8988T (cell line): ENCODE data around the gene EFCAB8.
A peak's percentile ranks its signal among the peaks of the same experiment; 100 is the strongest.
"Not testable (repeated sequence)": the region's sequence is repeated elsewhere in the genome, so short reads cannot be mapped to it uniquely, and the experiment has no call there.

Source experiments
- DNase-seq: peaks from one replicate; pipeline ENCODE4 v3.0.0; 2011

The EFCAB8 gene

DNA sequence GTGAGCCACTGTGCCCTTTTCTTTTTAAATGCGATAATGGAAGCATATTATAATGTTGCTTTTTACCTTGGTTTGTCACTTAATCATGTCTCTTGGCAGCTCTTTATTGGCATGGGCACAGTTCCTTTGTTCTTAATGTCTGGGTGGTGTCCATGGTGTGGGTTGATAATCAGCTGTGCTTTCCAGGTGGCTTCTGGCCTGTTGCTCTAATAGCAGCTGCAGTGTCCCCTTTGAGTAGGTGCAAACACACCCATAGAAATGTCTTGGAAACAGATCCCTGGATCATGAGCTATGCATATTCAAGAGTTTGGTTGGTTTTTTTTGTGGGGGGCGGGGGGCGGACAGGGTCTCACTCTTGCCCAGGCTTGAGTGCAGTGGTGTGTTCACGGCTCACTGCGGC, 29.9 kb downstream of the EFCAB8 start:
- DNase-seq = no peak

DNA sequence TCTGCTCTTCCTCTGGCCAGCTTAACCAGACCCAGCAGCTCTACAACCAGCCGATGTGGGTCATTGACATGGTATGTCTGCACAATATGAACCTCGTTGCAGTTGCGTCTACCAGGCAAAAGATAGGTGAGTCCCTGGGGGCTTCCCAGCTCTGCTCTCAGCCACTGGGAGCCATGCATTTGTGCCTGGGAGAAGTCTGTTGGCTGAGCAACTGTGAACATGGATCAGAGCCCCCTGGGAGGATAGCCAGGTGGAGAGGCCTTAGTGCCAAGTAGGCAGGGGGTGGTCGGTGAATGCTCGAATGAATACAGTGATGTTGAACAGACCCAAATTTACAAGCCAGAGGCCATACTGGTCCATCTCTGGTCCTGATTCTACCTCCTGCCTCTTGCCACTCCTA, 30.6 kb downstream of the EFCAB8 start:
- DNase-seq = no peak

DNA sequence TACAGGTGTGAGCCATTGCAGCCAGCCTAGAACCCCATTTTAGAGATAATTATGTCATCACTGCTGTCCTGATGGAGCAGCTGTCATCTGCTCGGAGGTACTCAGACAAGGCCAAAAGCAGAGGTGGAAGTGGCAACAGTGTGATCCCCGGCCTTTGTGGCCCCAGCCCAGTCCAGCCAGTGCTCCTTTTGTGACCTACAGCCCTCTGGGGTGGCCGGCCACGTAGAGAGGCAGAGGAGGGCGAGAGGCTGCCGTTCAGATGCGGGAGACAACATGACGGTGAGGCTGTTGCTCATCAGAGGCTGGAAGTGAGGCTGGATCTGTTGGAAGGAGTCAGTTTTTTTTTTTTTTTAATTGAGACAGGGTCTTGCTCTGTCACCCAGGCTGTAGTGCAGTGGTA, 32.8 kb downstream of the EFCAB8 start:
- no peak for DNase-seq

DNA sequence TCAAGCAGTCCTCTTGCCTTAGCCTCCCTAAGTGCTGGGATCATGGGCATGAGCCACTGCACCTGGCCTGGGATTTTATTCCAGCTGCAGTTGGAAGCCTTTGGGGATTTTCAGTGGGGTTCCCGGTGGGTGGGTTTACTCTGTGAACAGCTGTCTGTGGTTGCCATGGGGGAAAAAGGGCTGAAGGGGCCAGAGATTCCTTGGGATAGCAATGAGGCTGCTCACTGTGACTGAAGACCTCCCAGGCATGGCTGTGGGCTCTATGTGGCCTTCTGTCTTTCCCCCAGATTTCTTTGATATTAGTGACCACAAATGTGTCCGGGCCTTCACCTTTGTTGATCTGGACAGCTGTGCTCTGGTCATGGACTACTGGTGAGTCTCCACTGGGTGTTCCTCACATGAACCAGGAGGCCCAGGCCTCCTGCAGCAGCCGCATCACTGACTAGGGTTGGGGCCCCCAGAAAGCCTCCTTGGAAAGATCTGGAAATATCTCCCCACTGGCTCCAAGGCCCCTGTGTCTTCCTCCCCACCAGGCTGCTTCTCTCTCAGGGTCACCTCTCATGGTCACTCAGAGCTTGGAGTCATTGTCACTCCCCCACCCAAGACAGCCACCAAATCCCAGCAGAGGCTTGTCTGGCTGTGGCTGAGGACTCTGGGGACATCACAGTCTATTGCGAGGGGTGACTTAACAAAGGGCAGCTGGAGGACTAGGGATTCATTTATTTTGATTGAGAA, 33.4 kb downstream of the EFCAB8 start:
- DNase-seq = no peak

DNA sequence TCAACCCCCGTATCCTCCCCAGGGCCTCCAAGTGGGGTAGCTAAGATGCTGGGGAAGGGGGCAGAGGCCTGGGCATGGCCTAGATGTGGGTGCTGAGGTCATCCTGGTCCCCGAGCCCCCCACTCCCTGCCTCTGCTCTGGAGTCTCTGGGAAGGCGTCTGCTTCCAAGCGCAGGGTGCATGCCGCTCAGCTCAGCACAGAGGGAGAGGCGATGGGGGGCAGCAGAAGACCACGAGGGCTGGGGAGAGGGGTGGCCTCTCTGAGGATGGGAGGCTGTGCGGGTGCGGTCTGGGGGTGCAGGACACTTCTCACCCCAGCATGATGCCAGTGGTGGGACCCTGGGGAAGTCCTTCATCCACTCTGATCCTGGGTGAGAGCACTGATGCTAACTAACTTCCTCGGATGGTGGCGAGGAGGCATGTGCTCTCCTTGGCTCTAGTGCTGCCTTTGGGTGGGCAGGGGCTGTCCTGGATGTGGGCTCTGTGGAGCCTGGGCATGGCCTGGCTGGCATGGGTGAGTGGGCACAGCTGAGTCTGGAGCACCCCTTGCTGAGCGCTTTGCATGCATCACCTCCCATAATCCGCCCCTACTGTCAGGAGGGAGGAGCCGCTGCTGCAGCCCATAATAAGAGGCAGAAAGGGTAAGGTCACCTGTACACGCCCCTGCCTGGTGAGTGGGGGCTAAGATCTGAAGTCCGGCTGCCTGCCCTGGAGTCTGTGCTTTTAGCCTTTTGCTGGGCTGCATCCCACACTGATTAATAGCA, 34.7 kb downstream of the EFCAB8 start:
- no peak for DNase-seq

DNA sequence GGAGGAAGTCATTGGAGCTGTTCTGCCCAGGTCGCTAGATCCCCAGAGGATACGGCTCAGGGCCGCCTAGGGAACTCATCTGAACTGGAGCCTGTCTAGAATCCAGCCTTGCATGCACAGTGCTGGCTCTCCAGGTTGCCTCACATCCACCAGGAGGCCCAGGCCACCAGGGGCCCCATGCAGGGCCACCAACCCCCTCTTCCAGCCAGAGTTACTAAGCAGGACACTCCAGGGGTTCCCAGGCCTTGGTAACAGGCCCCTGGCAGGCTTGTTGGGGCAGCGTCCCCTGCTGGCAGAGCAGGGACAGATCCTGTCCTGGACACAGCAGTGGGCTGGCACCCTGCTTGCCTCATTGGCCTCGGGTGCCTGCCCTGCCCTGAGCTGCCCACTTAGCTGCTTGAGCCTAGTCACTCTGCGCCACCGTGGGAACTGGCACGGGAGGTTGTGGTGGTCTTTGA, 35.3 kb downstream of the EFCAB8 start:
- DNase-seq = peak; percentile 76

DNA sequence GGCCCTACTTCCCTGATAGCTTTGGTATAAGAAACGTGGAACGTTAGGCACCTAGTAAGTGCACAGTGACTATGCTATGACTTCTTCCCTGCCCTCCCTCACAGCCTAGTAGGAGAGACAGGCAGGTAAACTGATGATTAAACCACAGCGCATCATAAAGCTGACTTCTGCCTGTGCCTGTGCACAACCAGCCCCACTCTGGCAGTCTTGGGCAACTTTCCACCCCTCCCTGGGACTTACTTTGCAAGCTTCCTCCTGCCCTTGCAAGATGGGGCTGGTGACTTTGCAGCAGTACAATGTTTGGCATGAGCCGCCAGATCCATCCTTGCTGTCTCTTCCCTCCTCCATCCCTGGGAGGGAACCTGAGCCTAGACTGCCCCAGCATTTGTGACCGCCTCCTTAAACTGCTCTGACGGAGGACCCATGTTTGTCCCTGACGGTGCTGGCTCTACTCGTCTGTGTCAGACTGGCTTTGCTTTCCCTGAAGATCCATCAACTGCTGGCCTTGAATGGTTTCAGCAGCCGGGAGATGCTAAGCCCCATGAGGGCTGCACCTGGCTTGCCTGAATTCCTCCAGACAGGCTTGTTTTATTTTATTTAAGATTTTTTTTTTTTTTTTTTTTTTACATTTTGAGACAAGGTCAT, 36.1 kb downstream of the EFCAB8 start:
- DNase-seq = no peak

DNA sequence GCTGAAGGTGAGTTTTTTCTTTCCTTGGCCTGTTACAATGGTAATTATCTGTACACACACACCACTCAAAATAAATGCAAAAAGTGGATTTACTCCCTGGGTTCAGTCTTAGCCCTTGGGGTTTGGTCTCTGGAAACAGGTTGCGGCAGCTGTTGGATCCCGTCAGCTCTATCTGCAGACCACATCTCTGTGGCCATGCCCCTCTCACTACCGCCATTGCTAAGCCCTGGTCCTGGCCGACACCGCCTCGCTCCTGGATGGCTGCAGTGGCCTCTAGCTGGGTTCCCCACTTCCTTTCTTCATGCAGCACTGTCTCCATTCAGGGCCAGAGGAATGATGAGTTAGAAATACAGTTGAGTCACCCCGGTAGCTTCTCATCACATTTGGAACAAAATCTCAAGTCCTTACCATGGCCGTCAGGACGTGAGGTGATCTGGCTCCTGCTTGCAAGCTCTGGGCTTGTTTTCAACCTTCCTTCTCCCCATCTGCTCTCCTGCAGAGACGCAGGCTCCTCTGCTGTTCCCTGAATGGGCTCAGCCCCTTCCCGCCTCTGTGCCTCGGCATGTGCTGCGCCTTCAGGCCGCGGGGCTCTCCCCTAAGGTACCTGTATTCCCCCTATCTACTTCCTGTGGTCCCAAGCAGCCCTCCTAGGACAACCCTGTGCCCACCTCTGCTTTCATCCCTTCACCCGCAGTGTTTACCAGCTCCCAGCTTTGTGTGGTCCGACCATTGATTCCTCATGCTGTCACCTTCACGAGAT, 38.0 kb downstream of the EFCAB8 start:
- no peak for DNase-seq

DNA sequence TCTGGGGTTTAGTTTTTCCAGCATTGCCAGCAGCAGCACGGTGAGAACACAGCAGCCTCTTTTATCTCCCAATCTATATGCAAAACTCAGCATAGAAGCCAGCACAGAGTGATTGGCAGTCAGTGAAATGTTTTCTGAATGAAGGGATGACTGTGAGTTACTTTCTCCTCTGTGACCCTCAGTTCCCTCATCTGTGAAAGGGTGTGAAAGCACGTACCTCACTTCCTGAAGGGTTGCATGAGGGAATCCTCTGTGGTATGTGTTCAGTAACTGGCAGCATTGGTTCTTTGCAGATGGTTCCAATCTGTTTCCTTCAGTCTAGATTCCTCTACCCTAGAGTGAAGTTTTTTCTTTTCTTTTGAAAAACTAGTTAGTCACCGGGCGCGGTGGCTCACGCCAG, 40.0 kb downstream of the EFCAB8 start:
- DNase-seq = no peak

DNA sequence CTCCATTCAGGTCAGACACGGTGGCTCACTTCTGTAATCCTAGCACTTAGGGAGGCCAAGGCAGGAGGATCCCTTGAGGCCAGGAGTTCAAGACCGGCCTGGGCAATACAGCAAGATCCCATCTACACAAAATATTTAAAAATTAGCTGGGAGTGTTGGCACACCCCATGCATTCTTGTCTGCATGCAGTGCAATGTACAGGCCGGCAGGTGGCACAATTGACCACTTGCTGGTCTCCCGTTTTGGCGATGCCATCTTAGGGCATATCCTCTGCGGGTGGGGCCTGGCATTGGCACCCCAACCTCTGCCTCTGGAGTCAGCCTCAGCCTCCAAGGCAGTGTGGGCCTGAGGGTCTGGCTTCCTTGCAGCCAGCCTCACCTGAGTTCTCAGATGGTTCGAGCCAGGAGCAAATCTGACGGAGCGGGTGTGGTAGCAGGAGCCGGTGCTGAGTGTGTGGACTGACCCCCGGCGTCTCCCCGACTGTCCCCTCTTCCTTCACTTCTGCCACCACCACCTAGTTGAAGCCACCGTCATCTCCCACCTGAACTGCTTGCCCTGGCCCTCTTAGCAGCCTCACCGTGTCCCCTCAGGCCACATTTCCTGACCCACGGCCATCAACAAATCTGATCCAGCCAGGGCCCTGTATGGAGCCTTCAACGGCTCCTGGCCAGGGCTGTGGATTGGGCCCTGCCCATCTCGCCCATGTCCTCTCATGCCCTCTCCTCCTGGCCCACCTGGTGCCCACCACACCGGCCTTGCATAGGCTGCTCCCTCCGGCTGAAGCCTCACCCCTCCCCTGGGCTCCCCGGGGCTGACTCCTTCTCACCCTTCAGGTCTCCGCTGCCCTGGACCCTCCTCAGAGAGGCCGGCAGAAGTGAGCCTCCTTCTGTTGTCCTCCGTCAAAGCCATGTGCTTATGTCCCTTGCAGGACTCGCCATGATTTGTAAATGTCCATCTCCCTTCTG, 44.0 kb downstream of the EFCAB8 start:
- DNase-seq = peak; percentile 73

DNA sequence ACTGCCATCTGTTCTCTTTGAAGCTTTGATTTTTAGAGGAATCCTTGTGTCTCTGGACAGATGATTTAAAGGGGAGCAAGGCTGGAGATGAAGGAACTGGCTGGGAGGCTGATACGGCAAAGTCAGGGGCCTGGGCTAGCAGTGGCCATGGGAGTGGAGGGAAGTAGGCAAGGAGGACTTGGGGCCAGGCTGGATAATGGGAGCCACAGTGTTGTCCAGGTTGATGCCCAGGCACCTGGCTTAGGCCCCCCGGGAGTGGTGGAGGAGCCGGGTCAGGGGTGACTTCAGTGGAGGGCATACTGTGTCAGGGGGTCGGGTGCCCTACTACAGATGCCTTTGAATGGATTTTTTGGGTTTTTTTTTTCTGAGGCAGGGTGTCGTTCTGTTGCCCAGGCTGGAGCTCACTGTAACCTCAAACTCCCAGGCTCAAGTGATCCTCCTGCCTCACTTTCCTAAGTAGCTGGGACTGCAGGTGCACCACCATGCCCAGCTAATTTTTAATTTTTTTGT, 45.0 kb downstream of the EFCAB8 start:
- no peak for DNase-seq

DNA sequence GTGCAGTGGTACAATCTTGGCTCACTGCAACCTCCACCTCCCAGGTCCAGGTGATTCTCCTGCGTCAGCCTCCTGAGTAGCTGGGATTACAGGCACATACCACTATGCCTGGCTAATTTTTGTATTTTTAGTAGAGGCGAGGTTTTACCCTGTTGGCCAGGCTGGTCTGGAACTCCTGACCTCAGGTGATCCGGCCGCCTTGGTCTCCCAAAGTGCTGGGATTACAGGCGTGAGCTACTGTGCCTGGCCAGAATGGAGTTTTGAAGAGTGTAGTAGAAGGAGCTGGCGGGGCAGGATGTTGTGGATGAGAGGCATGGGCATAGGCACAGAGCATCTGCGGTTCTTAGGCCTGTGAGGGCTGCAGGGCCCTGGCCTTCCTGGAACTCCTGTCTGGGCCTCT, 46.0 kb downstream of the EFCAB8 start:
- DNase-seq = not testable (repeated sequence)

DNA sequence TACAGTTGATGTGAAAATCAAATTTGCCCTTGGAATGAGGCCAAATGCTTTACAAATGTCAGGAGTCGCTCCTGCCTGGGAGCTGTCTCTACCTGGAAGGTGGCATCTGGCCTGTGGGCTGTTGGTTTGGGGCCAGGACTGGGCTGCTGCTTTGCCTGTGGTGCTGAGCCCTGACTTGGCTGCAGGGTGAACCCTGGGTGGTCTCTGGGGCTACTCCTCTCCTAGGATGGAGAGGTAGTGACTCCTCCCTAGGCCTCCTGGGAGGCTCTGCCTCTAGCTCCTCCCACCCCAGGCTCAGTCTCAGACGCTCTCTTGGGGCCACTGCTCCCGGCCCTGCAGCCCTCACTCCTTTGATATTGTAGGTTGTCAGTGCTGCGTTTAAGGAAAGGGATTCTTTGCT, 47.5 kb downstream of the EFCAB8 start:
- peak; percentile 17 for DNase-seq

DNA sequence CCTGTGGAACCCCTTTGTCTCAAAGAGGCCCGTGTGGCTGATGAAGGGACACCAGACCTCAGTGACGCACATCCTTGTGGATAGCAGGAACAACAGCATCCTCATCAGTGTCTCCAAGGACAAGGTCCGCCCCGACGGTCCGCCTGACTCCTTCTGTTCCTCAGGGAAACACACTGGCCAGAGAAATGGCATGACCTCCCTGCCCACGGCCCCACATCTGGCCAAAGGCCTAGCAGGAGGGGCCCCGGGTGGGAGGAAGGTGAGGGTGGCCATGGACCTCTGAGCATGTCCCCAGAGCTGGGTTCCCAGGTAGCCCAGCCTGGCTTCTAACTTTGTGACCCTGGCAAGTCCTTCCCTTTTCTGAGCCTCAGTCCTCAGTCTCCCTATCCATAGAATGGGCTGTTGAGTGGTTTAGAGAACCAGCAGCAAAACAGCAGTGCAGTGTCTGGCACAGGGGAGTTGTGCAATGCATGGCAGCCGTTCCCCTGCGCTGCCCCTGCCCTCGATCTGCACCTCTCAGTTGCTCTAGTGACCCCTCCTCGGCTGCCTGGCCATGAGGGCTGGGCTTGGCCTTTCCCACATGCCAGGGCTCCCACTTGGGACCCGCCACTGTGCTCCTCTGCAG, 48.3 kb downstream of the EFCAB8 start:
- DNase-seq = peak; percentile 4

DNA sequence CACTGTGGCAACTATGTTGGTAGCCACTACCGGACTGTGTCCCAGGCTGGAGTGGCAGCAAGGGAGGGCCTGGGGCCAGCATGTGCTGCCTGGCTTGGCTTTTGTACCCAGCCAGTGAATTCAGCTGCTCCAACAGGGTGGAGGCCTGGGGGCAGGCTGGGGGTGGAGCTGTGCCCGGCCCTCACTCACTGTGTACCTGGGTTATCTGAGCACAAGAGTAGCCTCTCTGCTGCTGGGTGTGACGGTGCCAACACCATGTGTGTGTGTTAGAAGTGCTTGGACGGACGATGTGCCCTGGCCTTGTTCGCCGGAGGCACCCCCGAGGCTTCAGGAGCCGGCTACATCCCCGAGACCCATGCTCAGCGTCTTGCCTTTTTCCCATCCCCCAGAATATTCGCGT, 49.2 kb downstream of the EFCAB8 start:
- DNase-seq = peak; percentile 2

DNA sequence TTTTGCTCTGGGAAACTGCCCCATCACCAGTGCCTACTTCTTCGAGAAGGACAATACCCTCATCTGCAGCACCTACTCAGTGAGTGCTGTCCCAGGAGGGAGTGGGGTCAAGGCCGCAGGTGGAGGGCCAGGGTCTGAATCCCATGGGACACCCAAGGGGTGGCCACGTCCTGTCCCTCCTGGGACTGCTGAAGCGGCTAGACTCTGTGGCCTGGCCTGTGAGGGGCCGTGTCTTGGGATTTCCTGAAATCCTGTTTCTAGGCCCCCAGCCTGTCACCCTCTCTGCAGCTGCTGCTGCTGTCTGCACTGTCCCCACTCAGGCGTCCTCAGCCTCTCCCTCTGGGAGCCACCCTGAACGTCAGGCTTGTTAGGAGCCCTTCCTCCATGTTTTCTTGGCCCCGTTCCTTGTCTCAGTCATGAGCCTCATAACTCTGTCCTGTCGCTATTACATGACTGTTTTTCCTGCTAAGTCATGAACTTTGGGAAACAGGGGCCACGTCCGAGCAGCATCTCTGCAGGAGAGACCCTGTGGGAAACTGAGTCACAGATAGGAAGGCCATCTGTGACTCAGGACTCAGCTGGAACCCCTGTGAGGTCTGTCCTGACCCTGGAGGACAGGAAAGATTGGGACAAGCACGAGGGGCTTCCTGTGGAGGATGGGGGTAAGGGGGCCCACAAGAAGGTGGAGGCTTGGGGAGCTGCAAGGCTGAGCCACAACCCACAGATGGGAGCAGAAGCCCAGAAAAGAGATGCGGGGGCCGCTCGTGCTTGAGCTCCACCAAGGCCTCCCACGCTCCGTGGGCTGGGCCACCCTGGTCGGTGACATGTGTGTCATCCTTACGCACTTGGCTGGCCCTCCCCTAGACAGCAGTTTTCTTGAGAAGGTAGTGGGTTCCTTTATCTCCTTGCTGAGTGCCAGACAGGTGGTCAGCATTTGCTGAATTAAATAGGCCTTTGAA, 49.9 kb downstream of the EFCAB8 start:
- DNase-seq = peak; percentile 11

DNA sequence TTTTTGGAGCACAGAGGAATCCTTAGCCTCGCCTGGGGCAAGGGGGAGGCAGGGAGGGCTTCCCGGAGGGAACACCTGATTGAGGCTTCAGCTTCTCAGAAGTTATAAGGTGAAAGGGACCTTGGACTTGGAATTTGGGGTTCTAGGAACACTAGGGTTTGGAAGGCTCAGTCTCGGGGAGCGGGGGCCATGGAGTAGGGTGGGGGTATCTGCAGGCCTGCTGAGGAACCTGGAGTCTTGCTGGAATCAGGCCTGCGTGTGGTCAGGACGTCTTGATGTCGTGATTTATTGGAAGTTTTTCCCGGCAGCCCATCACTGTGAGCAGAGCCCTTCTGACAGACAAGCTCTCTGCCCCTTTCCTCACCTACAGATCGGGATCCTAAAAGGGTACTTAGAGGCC, 50.7 kb downstream of the EFCAB8 start:
- DNase-seq = no peak

DNA sequence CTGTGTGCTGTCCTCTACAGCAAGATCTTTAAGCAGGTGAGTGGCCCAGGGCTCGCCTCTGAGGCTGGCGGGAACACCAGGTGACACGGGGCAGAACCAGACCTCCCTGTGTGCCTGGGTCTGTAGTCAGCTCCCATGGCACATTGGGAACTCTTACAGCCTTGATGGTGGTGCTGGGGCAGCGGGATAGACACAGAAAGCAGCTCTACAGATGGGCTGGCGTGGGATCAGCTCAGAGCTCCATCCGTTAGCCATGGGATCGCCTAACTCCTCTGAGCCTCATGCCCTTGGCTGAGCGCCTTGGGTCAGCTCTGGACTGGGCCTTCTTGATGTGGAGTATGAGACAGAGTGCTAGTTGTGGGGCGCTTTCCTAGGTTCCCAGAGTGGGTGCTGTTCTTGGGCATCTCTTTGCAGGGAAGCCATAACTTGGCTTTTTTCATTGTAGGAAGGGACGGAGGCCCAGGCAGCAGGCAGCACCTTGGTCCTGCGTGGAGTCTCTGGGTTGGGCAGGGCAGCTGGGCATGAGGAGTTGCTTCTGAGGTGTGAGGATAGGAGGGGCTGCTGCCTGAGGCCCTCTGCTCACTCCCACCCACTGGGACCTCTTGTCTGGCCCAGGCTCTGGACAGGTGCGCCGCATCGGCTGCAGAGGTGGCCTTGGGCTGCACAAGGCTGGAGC, 51.3 kb downstream of the EFCAB8 start:
- DNase-seq = no peak

DNA sequence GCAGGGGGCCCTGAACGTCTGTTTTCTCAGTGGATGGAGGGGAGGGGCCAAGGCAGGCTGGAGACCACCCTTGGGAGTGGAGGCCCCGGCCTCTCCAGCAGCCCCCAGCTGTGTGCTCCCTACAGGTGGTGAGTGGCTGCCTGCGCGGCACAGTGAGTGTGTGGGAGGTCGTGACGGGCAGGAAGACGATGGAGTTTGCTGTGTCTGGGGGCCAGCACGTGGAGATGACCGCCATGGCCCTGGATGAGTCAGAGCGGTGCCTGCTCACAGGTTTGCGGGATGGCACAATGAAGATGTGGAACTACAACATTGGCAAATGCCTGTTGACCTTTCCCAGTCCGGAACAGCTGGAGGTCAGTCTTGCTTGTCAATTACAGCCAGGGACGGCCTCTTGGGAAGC, 52.6 kb downstream of the EFCAB8 start:
- DNase-seq = no peak
